NCI-H774 (cell line): Measurements from ENCODE around the gene ZNF587B.
"Not testable (repeated sequence)": the region's sequence is repeated elsewhere in the genome, so short reads cannot be mapped to it uniquely, and the experiment has no call there.

Experiments used
- DNase-seq: peaks from one replicate; lab custom pipeline; 2025; lab: John Stamatoyannopoulos, UW

The ZNF587B gene

DNA sequence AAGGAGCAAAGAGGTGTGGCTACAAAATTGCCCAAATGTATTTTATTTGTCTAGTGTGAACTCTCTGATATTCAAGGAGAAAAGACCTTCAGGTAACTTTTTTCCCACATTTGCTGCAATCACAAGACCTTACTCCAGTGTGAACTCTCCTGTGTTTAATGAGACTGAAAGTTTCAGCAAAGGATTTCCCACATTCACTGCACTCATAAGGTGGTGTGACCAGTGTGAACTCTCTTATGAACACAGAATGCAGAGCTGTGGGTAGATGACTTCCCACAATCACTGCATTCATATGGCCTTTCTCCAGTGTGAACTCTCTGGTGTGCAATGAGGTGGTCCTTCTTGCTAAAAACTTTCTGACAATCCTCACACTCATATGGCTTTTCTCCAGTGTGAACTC lies 42.4 kb downstream of the ZNF587B start:
- no peak for DNase-seq

- not testable (repeated sequence) for DNase-seq
These were observed 44.0 kb downstream of the ZNF587B start for GRCh38 chr19:57873883-57874799.

- DNase-seq = no peak
These were observed 55.9 kb downstream of the ZNF587B start for GRCh38 chr19:57886046-57886445.

DNA sequence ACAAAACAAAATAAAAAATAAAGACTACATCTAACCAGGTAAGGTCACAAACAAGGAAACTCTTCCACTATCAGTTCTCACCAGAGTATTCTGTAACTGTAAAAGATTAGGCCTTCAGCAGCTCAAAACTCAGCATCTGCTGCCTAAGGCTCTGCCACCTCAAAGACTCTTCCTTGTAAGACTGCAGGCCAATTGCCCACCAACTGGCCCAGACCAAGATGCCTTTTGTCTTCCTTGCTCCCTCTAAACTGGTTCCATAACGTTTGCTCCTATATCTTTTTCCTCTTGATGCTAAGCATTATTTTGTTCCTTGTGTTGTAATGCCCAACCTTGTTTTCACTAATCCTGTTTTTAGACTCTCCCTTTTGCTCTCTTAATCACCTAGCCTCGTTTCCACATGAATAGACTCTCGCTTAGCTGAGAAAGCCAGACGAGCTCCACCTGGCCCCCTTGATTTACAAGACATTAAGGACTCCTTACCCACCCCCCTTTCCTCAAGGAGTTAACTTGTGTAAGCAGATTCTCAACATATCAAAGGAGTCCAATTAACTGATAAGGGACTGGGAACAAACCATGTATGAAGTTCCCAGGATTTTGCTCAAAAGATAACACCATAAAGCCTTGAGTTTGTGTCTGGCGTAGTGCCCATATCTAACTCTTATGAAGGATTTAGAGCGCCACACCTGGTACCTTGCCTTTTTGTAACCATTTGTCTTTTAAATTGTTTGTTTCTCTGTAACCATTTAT lies 57.3 kb downstream of the ZNF587B start:
- DNase-seq = no peak

- DNase-seq = no peak
These were observed 58.0 kb downstream of the ZNF587B start for GRCh38 chr19:57888107-57888559.

DNA sequence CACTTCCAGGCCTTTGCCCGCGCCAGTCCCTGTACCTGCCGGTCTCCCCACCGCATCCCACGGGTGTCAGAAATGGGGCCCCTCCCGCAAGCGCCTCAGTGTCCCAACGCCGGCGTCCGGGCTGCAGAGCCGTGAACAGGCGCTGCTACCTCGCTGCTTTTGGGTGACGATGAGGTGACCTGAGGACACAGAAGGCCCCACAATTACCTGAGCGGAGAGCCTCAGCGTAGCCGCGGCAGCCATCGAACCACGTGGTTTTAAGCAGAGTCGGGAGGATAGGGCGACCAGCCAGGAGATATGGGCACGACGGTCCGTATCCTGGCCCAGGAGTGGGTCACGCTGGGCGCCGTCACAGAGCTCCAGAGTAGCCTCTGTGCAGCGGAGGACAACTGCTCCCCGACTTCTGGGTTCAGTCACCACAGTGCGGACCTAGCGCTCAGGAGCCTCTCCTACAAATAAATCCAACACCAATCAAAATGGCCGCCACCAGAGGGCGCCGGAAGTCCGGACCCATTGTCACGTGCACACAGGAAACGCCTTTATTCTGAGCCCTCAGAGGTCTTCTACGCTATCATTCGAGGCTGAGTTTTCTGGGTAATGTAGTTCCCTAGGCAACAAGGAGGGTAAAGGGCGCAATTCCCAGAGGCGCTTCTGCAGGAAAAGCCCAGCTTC lies 58.6 kb downstream of the ZNF587B start, which contains the start of gene ZNF814:
TSS of gene ZNF814 (minus strand) at position 478 of the 672 bp plus-strand sequence. CDS start at position 243, 235 bp downstream.
- no peak for DNase-seq

GRCh38 chr19:57890706-57891105 lies 60.6 kb downstream of the ZNF587B start:
- not testable (repeated sequence) for DNase-seq
